GM12878 (cell line): Measurements from ENCODE around the gene ATP1A1. TPM values are rescaled to one million over a fixed set of nuclear protein-coding genes. Genes with fewer than 3 reads are reported as not detected.

Experiments used
- CREM ChIP-seq: IDR thresholded peaks from 2 replicates; pipeline ENCODE4 v1.6.1; 2014; ENCODE audit warnings: antibody characterized with exemption, low read depth
- EGR1 ChIP-seq, 2 experiments: IDR thresholded peaks; 1 replicate in 1 of 2; 2 replicates in 1 of 2; pipeline ENCODE4 v1.6.1; 2011 to 2012; ENCODE audit warnings: low read depth in 2 of 2, low read length in 2 of 2, borderline replicate concordance in 1 of 2, mild to moderate bottlenecking in 1 of 2, moderate library complexity in 1 of 2
- ELK1 ChIP-seq: IDR thresholded peaks from 2 replicates; pipeline ENCODE4 v1.6.1; 2012; ENCODE audit warnings: low read depth, low read length, improper control_type of control experiment
- ETV6 ChIP-seq, 2 experiments: fragments of 450-650 bp in 1 of 2; IDR thresholded peaks in 1 of 2; conservative IDR thresholded peaks in 1 of 2; 2 replicates each; pipeline ENCODE4 v1.6.1; 2014; ENCODE audit warnings: antibody characterized with exemption in 1 of 2, borderline replicate concordance in 1 of 2, low read depth in 1 of 2, mild to moderate bottlenecking in 1 of 2, moderate library complexity in 1 of 2
- HSF1 ChIP-seq: fragments of 150-350 bp; IDR thresholded peaks from 2 replicates; pipeline ENCODE4 v1.6.1; 2014; ENCODE audit warnings: mild to moderate bottlenecking, low read depth, low read length
- NR2C1 ChIP-seq: fragments of 450-650 bp; IDR thresholded peaks from 2 replicates; pipeline ENCODE4 v1.6.1; 2017; ENCODE audit warnings: antibody characterized with exemption, mild to moderate bottlenecking, moderate library complexity
- NRF1 ChIP-seq: conservative IDR thresholded peaks from 2 replicates; pipeline ENCODE4 v1.6.1; 2011; ENCODE audit warnings: mild to moderate bottlenecking, low read depth, low read length, improper control_type of control experiment
- PAX8 ChIP-seq: fragments of 450-650 bp; IDR thresholded peaks from 2 replicates; pipeline ENCODE4 v1.6.1; 2017; ENCODE audit warnings: mild to moderate bottlenecking, moderate library complexity
- PKNOX1 ChIP-seq: fragments of 450-650 bp; IDR thresholded peaks from 2 replicates; pipeline ENCODE4 v1.6.1; 2016; ENCODE audit warnings: mild to moderate bottlenecking
- RCOR1 ChIP-seq: conservative IDR thresholded peaks from 2 replicates; pipeline ENCODE4 v1.6.1; 2012; ENCODE audit warnings: low read depth, low read length, improper control_type of control experiment
- RUNX3 ChIP-seq: IDR thresholded peaks from 2 replicates; pipeline ENCODE4 v1.6.1; 2012; ENCODE audit warnings: low read length, inconsistent platforms
- SPI1 ChIP-seq: IDR thresholded peaks from 2 replicates; pipeline ENCODE4 v1.6.1; 2011; ENCODE audit warnings: low read depth, mild to moderate bottlenecking, low read length, moderate library complexity, borderline replicate concordance; ENCODE audit not compliant: insufficient read depth
- TCF12 ChIP-seq: IDR thresholded peaks from 2 replicates; pipeline ENCODE4 v1.6.1; 2011; ENCODE audit warnings: low read depth, mild to moderate bottlenecking, low read length
- ZBTB40 ChIP-seq: fragments of 450-650 bp; IDR thresholded peaks from 2 replicates; pipeline ENCODE4 v1.6.1; 2016; ENCODE audit warnings: mild to moderate bottlenecking, moderate library complexity, borderline replicate concordance
- ZNF207 ChIP-seq: fragments of 450-650 bp; IDR thresholded peaks from 2 replicates; pipeline ENCODE4 v1.6.1; 2014; ENCODE audit warnings: antibody characterized with exemption, mild to moderate bottlenecking, borderline replicate concordance
- ZNF622 ChIP-seq: fragments of 450-650 bp; IDR thresholded peaks from 2 replicates; pipeline ENCODE4 v1.6.1; 2017; ENCODE audit warnings: mild to moderate bottlenecking, inconsistent platforms
- polyA plus RNA-seq, 11 experiments: library from polyadenylated mRNA; depleted of rRNA in 4 of 11; unstranded in 6 of 11; stranded (reverse) in 5 of 11; fragments of >200 nt; fragmentation: Nextera tagmentation in 4 of 11; fragmentation: Illumina TruSeq in 1 of 11; extraction: Ambion mirVana in 4 of 11; extraction: Trizol in 1 of 11; gene quantifications; 1 replicate in 1 of 11; 2 replicates in 10 of 11; pipeline versions ENCODE4 v1.2.1 to v1.2.3, GENCODE V29; 2011 to 2016; ENCODE audit warnings: inconsistent platforms in 2 of 11, missing spikeins in 2 of 11, low read depth in 1 of 11
- total RNA-seq, 4 experiments: library from RNA; depleted of rRNA in 3 of 4; stranded (reverse); fragments of >200 nt in 3 of 4; fragmentation: Illumina TruSeq in 1 of 4; extraction: Trizol in 1 of 4; gene quantifications; 2 replicates each; pipeline versions ENCODE4 v1.2.1 to v1.2.3, GENCODE V29; 2013 to 2021
- TF ChIP-seq, protein P1 (sequence below): fragments of 450-650 bp; IDR thresholded peaks from 2 replicates; pipeline ENCODE4 v1.6.1; 2017; ENCODE audit warnings: mild to moderate bottlenecking, moderate library complexity

Gene ATP1A1
- total and polyA plus RNA-seq, 10 of the 15 experiments (the other 5 are each of a cell fraction or from before 2014, with no cell fraction given) = 113 to 566 (median 313) TPM

DNA sequence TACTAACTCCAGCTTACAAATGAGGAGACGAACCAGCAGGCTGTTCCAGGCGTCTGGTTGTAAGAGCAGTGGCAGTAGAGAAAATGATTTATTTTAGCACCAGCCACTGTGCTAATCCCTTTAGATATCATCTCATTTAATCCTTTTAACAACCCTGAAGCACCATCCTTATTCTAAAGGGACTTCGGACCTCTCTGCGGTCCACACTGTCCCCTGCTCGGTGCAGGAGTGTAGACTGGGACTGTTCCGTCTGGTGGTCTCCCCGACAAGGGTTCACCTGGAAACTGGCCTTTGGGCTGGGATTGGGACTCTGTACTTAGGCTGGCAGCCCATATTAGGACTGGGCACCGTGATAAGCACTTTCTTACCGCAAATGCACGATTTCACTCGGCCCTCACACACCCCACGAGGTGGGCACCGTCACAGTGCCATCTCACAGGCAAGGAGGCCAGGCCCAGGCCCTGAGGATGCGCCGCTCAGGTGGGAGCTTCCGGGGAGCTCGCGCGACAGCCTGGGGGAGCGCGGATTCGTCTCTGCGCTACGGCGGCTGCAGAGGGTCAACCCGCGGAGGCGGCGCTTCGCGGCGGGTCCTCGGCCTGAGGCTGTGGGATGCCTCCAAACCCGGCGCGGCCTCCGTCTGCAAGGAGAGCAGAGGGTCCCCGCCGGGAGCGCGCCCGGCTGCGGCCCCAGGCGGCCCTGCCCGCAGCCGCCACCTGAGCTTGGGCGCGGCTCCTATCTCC, 45.2 kb downstream of the ATP1A1 start (continued):
- TF ChIP-seq EGR1 (IDR thresholded peaks at IDR 0.05; ENCODE audit: borderline replicate concordance in 1 of 2, low read depth in 2 of 2, low read length in 2 of 2) = peak in 1 of 2 experiments; percentile 52; a peak in 1 of 3 replicates
- TF ChIP-seq PAX8 = no peak
- no peak for TF ChIP-seq ZBTB40
- no peak for TF ChIP-seq PKNOX1
- no peak; the same call in 1 of the 2 replicates for TF ChIP-seq ELK1
- peak; percentile 62 for TF ChIP-seq CREM
- TF ChIP-seq, protein P1, sequence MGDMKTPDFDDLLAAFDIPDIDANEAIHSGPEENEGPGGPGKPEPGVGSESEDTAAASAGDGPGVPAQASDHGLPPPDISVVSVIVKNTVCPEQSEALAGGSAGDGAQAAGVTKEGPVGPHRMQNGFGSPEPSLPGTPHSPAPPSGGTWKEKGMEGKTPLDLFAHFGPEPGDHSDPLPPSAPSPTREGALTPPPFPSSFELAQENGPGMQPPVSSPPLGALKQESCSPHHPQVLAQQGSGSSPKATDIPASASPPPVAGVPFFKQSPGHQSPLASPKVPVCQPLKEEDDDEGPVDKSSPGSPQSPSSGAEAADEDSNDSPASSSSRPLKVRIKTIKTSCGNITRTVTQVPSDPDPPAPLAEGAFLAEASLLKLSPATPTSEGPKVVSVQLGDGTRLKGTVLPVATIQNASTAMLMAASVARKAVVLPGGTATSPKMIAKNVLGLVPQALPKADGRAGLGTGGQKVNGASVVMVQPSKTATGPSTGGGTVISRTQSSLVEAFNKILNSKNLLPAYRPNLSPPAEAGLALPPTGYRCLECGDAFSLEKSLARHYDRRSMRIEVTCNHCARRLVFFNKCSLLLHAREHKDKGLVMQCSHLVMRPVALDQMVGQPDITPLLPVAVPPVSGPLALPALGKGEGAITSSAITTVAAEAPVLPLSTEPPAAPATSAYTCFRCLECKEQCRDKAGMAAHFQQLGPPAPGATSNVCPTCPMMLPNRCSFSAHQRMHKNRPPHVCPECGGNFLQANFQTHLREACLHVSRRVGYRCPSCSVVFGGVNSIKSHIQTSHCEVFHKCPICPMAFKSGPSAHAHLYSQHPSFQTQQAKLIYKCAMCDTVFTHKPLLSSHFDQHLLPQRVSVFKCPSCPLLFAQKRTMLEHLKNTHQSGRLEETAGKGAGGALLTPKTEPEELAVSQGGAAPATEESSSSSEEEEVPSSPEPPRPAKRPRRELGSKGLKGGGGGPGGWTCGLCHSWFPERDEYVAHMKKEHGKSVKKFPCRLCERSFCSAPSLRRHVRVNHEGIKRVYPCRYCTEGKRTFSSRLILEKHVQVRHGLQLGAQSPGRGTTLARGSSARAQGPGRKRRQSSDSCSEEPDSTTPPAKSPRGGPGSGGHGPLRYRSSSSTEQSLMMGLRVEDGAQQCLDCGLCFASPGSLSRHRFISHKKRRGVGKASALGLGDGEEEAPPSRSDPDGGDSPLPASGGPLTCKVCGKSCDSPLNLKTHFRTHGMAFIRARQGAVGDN = peak; percentile 79
- peak; percentile 47 for TF ChIP-seq RUNX3
- TF ChIP-seq NRF1 = no peak
- TF ChIP-seq ZNF207 = peak; percentile 90
- no peak for TF ChIP-seq ZNF622
- peak in 1 of 2 experiments; percentile 14; a peak in 1 of 4 replicates for TF ChIP-seq ETV6 (conservative IDR thresholded peaks at IDR 0.05 in 1 of 2, IDR thresholded peaks at IDR 0.05 in 1 of 2; ENCODE audit: borderline replicate concordance in 1 of 2, low read depth in 1 of 2)
- peak; percentile 38; the same call in 1 of the 2 replicates for TF ChIP-seq RCOR1
- TF ChIP-seq SPI1 = no peak
- 0 out of 2 replicates have a peak, but pooled peaks have one; percentile 20 for TF ChIP-seq NR2C1
- no peak for TF ChIP-seq HSF1
- no peak for TF ChIP-seq TCF12
